ENCODE measurements around the gene RNU6-1. TPM values are rescaled to one million over a fixed set of nuclear protein-coding genes. Genes with fewer than 3 reads are reported as not detected.

RNU6-1 gene
- total RNA-seq, 1 donor from 2014 or later: not detected

DNA sequence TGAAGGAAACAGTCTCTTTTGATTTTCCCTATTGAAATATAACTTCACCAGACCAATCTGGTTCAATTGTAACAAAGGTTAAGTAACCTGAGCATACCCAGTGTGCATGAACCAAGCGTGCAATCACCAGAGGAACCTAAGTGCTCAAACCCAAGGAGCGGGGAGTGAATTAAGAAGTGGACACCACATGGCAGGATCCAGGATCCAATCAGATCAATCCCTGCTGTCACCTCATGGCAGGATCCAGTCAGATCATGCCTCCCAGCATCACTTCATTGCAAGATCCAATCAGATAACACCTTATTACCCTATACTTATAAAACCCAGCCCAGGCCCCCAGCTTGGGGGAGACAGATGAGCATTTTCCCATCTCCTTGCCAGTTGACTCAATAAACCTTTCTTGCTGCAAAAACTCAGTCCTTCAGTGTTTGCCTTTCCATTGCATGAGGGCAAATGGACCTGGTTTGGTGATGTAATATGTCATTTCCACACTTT lies 38.9 kb upstream of the RNU6-1 start:
- Histone ChIP-seq H3K4me1 (no peaks in the 10 kb centered on the region), H3K4me3 (no peak overlapping the region), H3K36me3 (no peaks in the 10 kb centered on the region), H3K9me3 (peaks cover 0 to 1% of the 10 kb centered on the region in 2 donors), H3K27ac (no peak overlapping the region), H3K27me3 (no peaks in the 10 kb centered on the region)
- no peak for DNase-seq (ENCODE audit: low spot score in 2 of 2)
- TF ChIP-seq, protein P1, sequence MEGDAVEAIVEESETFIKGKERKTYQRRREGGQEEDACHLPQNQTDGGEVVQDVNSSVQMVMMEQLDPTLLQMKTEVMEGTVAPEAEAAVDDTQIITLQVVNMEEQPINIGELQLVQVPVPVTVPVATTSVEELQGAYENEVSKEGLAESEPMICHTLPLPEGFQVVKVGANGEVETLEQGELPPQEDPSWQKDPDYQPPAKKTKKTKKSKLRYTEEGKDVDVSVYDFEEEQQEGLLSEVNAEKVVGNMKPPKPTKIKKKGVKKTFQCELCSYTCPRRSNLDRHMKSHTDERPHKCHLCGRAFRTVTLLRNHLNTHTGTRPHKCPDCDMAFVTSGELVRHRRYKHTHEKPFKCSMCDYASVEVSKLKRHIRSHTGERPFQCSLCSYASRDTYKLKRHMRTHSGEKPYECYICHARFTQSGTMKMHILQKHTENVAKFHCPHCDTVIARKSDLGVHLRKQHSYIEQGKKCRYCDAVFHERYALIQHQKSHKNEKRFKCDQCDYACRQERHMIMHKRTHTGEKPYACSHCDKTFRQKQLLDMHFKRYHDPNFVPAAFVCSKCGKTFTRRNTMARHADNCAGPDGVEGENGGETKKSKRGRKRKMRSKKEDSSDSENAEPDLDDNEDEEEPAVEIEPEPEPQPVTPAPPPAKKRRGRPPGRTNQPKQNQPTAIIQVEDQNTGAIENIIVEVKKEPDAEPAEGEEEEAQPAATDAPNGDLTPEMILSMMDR (IDR thresholded peaks at IDR 0.05): no peak
- intact Hi-C loops (cut with DNase I): no loop called here

GRCh38 chr15:67873777-67874176 lies 33.9 kb upstream of the RNU6-1 start:
- Histone ChIP-seq H3K27ac (no peak overlapping the region), H3K9me3 (peaks cover 0 to 4% of the 10 kb centered on the region in 2 donors), H3K4me1 (no peaks in the 10 kb centered on the region), H3K4me3 (no peak overlapping the region), H3K27me3 (no peaks in the 10 kb centered on the region), H3K36me3 (no peaks in the 10 kb centered on the region)
- no peak for DNase-seq (ENCODE audit: low spot score in 2 of 2)
- TF ChIP-seq, protein P1 (IDR thresholded peaks at IDR 0.05): no peak
- intact Hi-C loops (cut with DNase I): no loop called here

- TF ChIP-seq, protein P1 (IDR thresholded peaks at IDR 0.05): no peak
- H3K4me1 ChIP-seq: no peaks in the 10 kb centered on the region
- no peaks in the 10 kb centered on the region for H3K36me3 ChIP-seq
- peaks cover 0 to 4% of the 10 kb centered on the region in 2 donors for H3K9me3 ChIP-seq
- no peak overlapping the region for H3K27ac ChIP-seq
- intact Hi-C loops (cut with DNase I): no loop called here
- H3K4me3 ChIP-seq: no peak overlapping the region
- DNase-seq (ENCODE audit: low spot score in 2 of 2): no peak
- H3K27me3 ChIP-seq: no peaks in the 10 kb centered on the region
Observed at GRCh38 chr15:67870868-67871408, 31.1 kb upstream of the RNU6-1 start.

DNA sequence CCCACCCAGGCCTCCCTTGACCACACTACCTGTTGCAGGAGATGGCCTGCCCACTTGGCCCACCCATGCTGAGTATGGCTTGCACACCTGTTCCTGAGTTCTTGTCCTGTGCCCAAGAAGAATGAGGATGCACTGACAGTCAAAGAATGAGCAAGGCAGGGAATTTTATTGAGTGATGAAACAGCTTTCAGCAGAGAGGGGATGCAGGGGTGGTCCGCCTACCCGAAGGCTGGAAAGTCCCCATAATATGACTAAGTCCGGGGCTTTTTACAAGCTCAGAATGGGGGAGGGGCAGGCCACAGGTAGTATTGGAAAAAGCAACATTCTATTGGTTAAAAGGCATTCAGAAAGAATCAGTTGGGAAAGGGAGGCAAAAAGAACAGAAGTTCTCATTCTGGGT lies 29.9 kb upstream of the RNU6-1 start:
- H3K27me3 ChIP-seq: no peaks in the 10 kb centered on the region
- H3K27ac ChIP-seq: no peak overlapping the region
- no peaks in the 10 kb centered on the region for H3K4me1 ChIP-seq
- intact Hi-C loops (cut with DNase I): loop anchor here (10.0 kb wide), 1 partner anchor 45 kb away; no protein-coding TSS in a partner anchor
- no peaks in the 10 kb centered on the region for H3K36me3 ChIP-seq
- DNase-seq (ENCODE audit: low spot score in 2 of 2): no peak
- TF ChIP-seq, protein P1 (IDR thresholded peaks at IDR 0.05): no peak
- peaks cover 0 to 4% of the 10 kb centered on the region in 2 donors for H3K9me3 ChIP-seq
- no peak overlapping the region for H3K4me3 ChIP-seq

DNA sequence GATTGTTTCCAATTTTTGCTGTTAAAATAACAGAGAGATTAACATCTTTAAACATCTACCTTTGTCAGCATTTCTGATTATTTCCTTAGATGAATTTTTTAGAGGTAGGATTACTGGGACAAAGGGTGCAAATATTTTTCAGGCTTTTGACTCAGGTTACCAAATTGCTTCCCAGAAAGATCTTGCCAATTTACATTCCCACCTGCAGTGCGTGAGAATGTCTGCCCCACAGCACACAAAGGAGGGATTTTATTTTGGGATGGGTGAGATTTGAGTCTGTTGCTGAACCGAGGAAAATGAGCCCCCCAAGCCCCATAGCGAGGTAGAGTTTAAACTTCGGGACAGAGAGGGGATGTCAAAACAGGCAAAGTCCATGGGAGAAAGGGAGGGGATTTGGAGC lies 25.9 kb upstream of the RNU6-1 start:
- TF ChIP-seq, protein P1 (IDR thresholded peaks at IDR 0.05): no peak
- Histone ChIP-seq H3K27ac (no peak overlapping the region), H3K9me3 (no peaks in the 10 kb centered on the region), H3K4me1 (peaks cover 3 to 7% of the 10 kb centered on the region in 2 donors), H3K36me3 (no peaks in the 10 kb centered on the region), H3K27me3 (no peaks in the 10 kb centered on the region), H3K4me3 (no peak overlapping the region)
- no peak for DNase-seq (ENCODE audit: low spot score in 2 of 2)
- intact Hi-C loops (cut with DNase I): loop anchor here (10.0 kb wide), 1 partner anchor 49 kb away; no protein-coding TSS in a partner anchor
